Measurements from ENCODE around the gene CGNL1.

The CGNL1 gene

GRCh38 chr15:57571725-57572124 lies 195.4 kb downstream of the CGNL1 start:
- TF ChIP-seq CTCF (conservative IDR thresholded peaks at IDR 0.05) = no peak
- TF ChIP-seq ZFX (IDR thresholded peaks at IDR 0.05) = no peak
- H3K27ac ChIP-seq = no peak overlapping the region

GRCh38 chr15:57572468-57572867 lies 196.2 kb downstream of the CGNL1 start:
- no peak overlapping the region for H3K27ac ChIP-seq
- TF ChIP-seq ZFX (IDR thresholded peaks at IDR 0.05) (no peak), CTCF (conservative IDR thresholded peaks at IDR 0.05) (no peak)

- H3K27ac ChIP-seq = no peak overlapping the region
- TF ChIP-seq CTCF (conservative IDR thresholded peaks at IDR 0.05) (no peak), ZFX (IDR thresholded peaks at IDR 0.05) (no peak)
These were observed 196.8 kb downstream of the CGNL1 start for GRCh38 chr15:57573151-57573550.

DNA sequence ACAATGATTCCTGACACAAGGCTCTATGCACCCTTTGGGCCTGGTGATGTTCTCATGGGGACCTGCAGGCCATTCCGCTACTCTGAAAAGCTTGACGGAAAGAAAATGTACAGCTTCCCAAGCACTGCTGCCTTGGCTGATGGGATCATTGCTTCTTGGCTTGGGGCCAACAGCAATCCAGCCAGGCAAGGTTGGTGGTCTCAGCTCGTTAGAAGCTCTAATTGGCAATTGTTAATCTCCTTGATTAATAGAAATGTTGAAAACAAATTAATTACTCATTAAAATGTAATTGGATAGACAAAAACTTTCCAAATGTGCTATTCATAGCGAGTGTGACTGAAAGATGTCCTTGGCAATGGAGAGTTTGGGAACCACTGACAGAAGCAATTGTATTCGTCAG lies 199.1 kb downstream of the CGNL1 start:
- H3K27ac ChIP-seq = no peak overlapping the region
- TF ChIP-seq ZFX (IDR thresholded peaks at IDR 0.05) (no peak), CTCF (conservative IDR thresholded peaks at IDR 0.05) (no peak)

DNA sequence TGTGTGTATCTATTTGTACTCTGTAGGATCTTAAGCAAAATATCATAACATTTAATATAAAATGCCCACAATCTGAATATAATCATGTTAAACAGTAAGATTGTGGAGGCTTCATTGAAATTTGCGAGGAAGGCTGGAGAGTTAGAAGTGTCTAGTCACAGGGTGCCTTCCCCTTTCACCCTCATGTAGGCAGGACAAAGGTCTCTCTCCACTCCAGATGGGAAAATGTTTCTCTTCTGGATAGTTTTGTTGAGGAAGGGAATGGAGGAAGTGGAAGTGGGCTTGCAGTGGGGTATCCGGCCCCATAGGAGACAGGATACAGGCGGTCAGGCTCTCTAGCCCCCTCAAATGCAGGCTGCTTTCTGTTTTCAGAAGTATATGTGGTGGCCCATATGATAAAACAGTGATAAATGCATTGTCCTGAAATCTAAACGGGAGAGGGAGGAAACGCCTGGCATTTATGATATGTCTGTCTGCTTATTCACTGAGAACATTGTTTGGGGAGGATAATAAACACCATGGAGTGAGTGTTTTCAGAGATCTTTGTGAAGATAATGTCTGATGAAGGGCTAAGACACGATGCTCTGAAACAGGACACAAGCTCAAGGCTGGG lies 202.1 kb downstream of the CGNL1 start:
- TF ChIP-seq ZFX (IDR thresholded peaks at IDR 0.05) (no peak), CTCF (conservative IDR thresholded peaks at IDR 0.05) (no peak)
- no peak overlapping the region for H3K27ac ChIP-seq

GRCh38 chr15:57580428-57580827 lies 204.1 kb downstream of the CGNL1 start:
- TF ChIP-seq CTCF (conservative IDR thresholded peaks at IDR 0.05) = no peak
- TF ChIP-seq ZFX (IDR thresholded peaks at IDR 0.05) = no peak
- no peak overlapping the region for H3K27ac ChIP-seq

DNA sequence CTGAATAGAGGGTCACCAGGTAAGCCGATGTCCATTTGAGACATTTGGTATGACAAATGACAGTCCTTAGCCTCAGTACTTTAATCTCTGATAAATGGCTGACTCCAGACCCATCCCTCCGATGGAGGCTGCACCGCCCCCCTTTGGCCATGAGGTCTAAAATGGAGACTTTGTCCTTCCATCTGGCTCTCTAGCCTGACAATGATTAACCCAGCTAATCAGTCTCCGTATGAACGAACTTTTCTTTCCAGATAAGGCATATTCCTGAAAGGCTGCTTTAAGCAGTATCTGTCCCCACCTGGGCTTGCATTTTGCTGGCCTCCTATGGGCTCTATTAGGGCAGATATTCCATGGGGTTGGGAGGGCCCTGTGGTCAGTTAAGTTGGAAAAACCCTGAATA lies 204.6 kb downstream of the CGNL1 start:
- TF ChIP-seq CTCF (conservative IDR thresholded peaks at IDR 0.05) (no peak), ZFX (IDR thresholded peaks at IDR 0.05) (no peak)
- no peak overlapping the region for H3K27ac ChIP-seq

Data from C4-2B (cell line).